SK-N-SH (cell line): ENCODE results near the gene CARS2. TPM values are rescaled to one million over a fixed set of nuclear protein-coding genes. Genes with fewer than 3 reads are reported as not detected.

ENCODE experiments used
- CTCF ChIA-PET: fragments of 300-600, 350-600 bp; formaldehyde crosslinking; extraction: SDS; loops from one replicate; lab custom pipeline; 2021; lab: Yijun Ruan, JAX
- POLR2A ChIA-PET: fragments of 350-600 bp; sonication (Branson Sonifier 250); formaldehyde crosslinking; extraction: SDS; loops from one replicate; lab custom pipeline; 2020; ENCODE audit warnings: antibody characterized with exemption, inconsistent platforms; lab: Yijun Ruan, JAX
- DNase-seq: peaks from one replicate; pipeline ENCODE4 v3.0.0; 2012
- H2AFZ ChIP-seq: fragments of 200-600 bp; sonication (generic); 2 replicates; pipeline ENCODE4 v1.8.1; 2016; ENCODE audit warnings: antibody characterized with exemption, mild to moderate bottlenecking, low read depth
- H3F3A ChIP-seq: fragments of 200-600 bp; sonication (generic); replicated peaks from 2 replicates; pipeline ENCODE3; 2016; ENCODE audit warnings: antibody characterized with exemption, mild to moderate bottlenecking; ENCODE audit not compliant: insufficient read depth
- H3K27ac ChIP-seq, 2 experiments: fragments of 200-500 bp in 1 of 2; fragments of 200-600 bp in 1 of 2; sonication (Bioruptor generic) in 1 of 2; sonication (generic), shearing (Covaris generic) in 1 of 2; 2 replicates each; pipeline versions ENCODE4 v1.5.1 to v1.6.1; 2014 to 2016; ENCODE audit warnings: low read depth in 2 of 2, inconsistent platforms in 1 of 2, low read length in 1 of 2, mild to moderate bottlenecking in 1 of 2, mixed read lengths in 1 of 2
- H3K27me3 ChIP-seq: fragments of 200-600 bp; sonication (generic), shearing (Covaris generic); 2 replicates; pipeline ENCODE4 v1.6.1; 2016; ENCODE audit warnings: mixed run types; ENCODE audit not compliant: insufficient read depth
- H3K36me3 ChIP-seq, 2 experiments: fragments of 200-500 bp in 1 of 2; fragments of 200-600 bp in 1 of 2; sonication (Bioruptor generic) in 1 of 2; sonication (generic) in 1 of 2; replicated peaks in 1 of 2; 2 replicates each; pipeline versions ENCODE3 to v1.5.1; 2014 to 2016; ENCODE audit warnings: low read length in 1 of 2, mild to moderate bottlenecking in 1 of 2; ENCODE audit not compliant: insufficient read depth in 2 of 2, control insufficient read depth in 1 of 2
- H3K4me1 ChIP-seq, 2 experiments: fragments of 200-500 bp in 1 of 2; fragments of 200-600 bp in 1 of 2; sonication (Bioruptor generic) in 1 of 2; sonication (generic), shearing (Covaris generic) in 1 of 2; 2 replicates each; pipeline versions ENCODE4 v1.5.1 to v1.6.1; 2014 to 2016; ENCODE audit warnings: low read depth in 1 of 2, low read length in 1 of 2, mixed run types in 1 of 2; ENCODE audit not compliant: insufficient read depth in 2 of 2, control insufficient read depth in 1 of 2
- H3K4me2 ChIP-seq: fragments of 200-600 bp; sonication (generic), shearing (Covaris generic); 2 replicates; pipeline ENCODE4 v1.6.1; 2017; ENCODE audit warnings: mixed run types
- H3K4me3 ChIP-seq, 2 experiments: fragments of 200-500 bp in 1 of 2; fragments of 200-600 bp in 1 of 2; sonication (Bioruptor generic) in 1 of 2; sonication (generic), shearing (Covaris generic) in 1 of 2; 2 replicates each; pipeline versions ENCODE4 v1.5.1 to v1.8.1; 2014 to 2016; ENCODE audit warnings: low read depth in 2 of 2, inconsistent platforms in 1 of 2, low read length in 1 of 2, mild to moderate bottlenecking in 1 of 2, mixed read lengths in 1 of 2, moderate library complexity in 1 of 2
- H3K79me2 ChIP-seq: fragments of 200-600 bp; sonication (generic); 2 replicates; pipeline ENCODE4 v1.8.1; 2017; ENCODE audit warnings: mild to moderate bottlenecking; ENCODE audit not compliant: insufficient read depth
- H3K9ac ChIP-seq: fragments of 200-600 bp; sonication (generic); 2 replicates; pipeline ENCODE4 v1.6.1; 2017; ENCODE audit warnings: mixed run types
- H3K9me2 ChIP-seq: fragments of 200-600 bp; sonication (generic); 2 replicates; pipeline ENCODE4 v1.6.1; 2017; ENCODE audit warnings: mixed run types
- H3K9me3 ChIP-seq: fragments of 200-600 bp; sonication (generic); 2 replicates; pipeline ENCODE4 v1.6.1; 2017; ENCODE audit warnings: mixed run types, mild to moderate bottlenecking, moderate library complexity
- H4K20me1 ChIP-seq: fragments of 200-600 bp; sonication (generic); 2 replicates; pipeline ENCODE4 v1.6.1; 2017; ENCODE audit warnings: mild to moderate bottlenecking, mixed run types; ENCODE audit not compliant: insufficient read depth
- CTCF ChIP-seq: fragments of 200-600 bp; sonication (generic); IDR thresholded peaks from 2 replicates; pipeline ENCODE4 v1.6.1; 2017; ENCODE audit warnings: antibody characterized with exemption, mild to moderate bottlenecking, moderate library complexity
- ELF1 ChIP-seq: IDR thresholded peaks from 2 replicates; pipeline ENCODE4 v1.4.0; 2012
- EP300 ChIP-seq, 2 experiments: IDR thresholded peaks; 2 replicates each; pipeline versions ENCODE4 v1.4.0 to v1.6.1; 2012; ENCODE audit warnings: borderline replicate concordance in 1 of 2, low read depth in 1 of 2, low read length in 1 of 2
- FOXJ3 ChIP-seq: sonication (generic); formaldehyde crosslinking; IDR thresholded peaks from 2 replicates; pipeline ENCODE4 v1.5.1; 2020; ENCODE audit warnings: mild to moderate bottlenecking, missing genetic modification reagents
- FOXM1 ChIP-seq: IDR thresholded peaks from 2 replicates; pipeline ENCODE4 v1.4.0; 2012; ENCODE audit warnings: low read depth, mild to moderate bottlenecking
- GATA2 ChIP-seq: sonication (generic); formaldehyde crosslinking; IDR thresholded peaks from 2 replicates; pipeline ENCODE4 v1.5.0; 2020; ENCODE audit warnings: mild to moderate bottlenecking, missing genetic modification reagents
- MEF2A ChIP-seq: IDR thresholded peaks from 2 replicates; pipeline ENCODE4 v1.4.0; 2012; ENCODE audit warnings: low read depth, borderline replicate concordance
- NFIC ChIP-seq: IDR thresholded peaks from 2 replicates; pipeline ENCODE4 v1.4.0; 2012; ENCODE audit warnings: borderline replicate concordance
- RCOR1 ChIP-seq: fragments of 150-350 bp; IDR thresholded peaks from 2 replicates; pipeline ENCODE4 v1.6.1; 2017; ENCODE audit warnings: antibody characterized with exemption, low read length
- RFX5 ChIP-seq: IDR thresholded peaks from 2 replicates; pipeline ENCODE4 v1.6.1; 2012; ENCODE audit warnings: mild to moderate bottlenecking, improper control_type of control experiment, low read length
- SIN3A ChIP-seq: IDR thresholded peaks from 2 replicates; pipeline ENCODE4 v1.6.1; 2012; ENCODE audit warnings: low read depth, mild to moderate bottlenecking, low read length, moderate library complexity, borderline replicate concordance
- TCF12 ChIP-seq: IDR thresholded peaks from 2 replicates; pipeline ENCODE4 v1.4.0; 2012
- USF1 ChIP-seq: IDR thresholded peaks from 2 replicates; pipeline ENCODE4 v1.4.0; 2012; ENCODE audit warnings: low read depth, borderline replicate concordance
- USF2 ChIP-seq: fragments of 150-350 bp; IDR thresholded peaks from 2 replicates; pipeline ENCODE4 v1.6.1; 2017; ENCODE audit warnings: antibody characterized with exemption, low read length, low read depth, borderline replicate concordance
- YY1 ChIP-seq: IDR thresholded peaks from 2 replicates; pipeline ENCODE4 v1.4.0; 2012; ENCODE audit warnings: low read depth, mild to moderate bottlenecking
- WGBS: methylation state at CpG from one replicate; pipeline ENCODE4 v1.1.6; 2017; ENCODE audit warnings: low lambda C conversion rate; 5-methylcytosine and 5-hydroxymethylcytosine counted together
- polyA plus RNA-seq, 3 experiments: library from polyadenylated mRNA; depleted of rRNA; stranded (reverse); fragments of >200 nt; gene quantifications; 2 replicates each; pipeline ENCODE4 v1.2.3, GENCODE V29; 2012
- TF ChIP-seq, protein P1 (sequence below): IDR thresholded peaks from 2 replicates; pipeline ENCODE4 v1.6.1; 2012; ENCODE audit warnings: mild to moderate bottlenecking, low read depth, low read length, moderate library complexity
- TF ChIP-seq, protein P2 (sequence below): IDR thresholded peaks from 2 replicates; pipeline ENCODE4 v1.4.0; 2012; ENCODE audit warnings: low read depth, borderline replicate concordance
- TF ChIP-seq, protein P3 (sequence below): IDR thresholded peaks from 2 replicates; pipeline ENCODE4 v1.4.0; 2012; ENCODE audit warnings: low read depth

CARS2 gene
- polyA plus RNA-seq, 1 of the 3 experiments (the other 2 are of a cell fraction): 78.6 TPM

DNA sequence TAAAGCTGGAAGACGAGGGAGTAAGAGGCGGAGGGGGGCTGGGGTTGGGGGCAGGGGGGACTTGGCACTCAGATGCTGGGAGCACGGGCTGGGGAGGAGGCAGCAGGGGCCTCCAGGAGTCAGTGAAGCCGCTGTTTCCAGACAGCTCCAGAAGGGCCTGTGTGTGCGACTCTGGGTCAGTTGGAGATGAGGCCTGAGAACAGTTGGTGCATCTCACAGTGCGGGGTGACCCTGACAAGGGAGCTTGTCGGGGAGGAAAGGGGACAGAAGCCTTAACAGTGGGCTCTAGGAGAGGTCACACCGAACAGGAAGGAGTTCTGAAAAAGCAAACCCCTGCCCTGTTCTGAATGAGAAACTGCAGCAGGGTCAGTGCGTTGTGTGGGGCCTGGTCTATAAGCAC is 79.4 kb downstream of the CARS2 start:
- WGBS: 92% methylated on average over 9 of the region's 9 CpGs
- POLR2A ChIA-PET: no interaction called here

GRCh38 chr13:110625771-110626321 is 80.1 kb downstream of the CARS2 start:
- WGBS: 99% methylated on average over 19 of the region's 19 CpGs
- peaks cover 52% of the 10 kb centered on the region for H4K20me1 ChIP-seq
- CTCF ChIA-PET: interaction anchor here (1.0 kb wide), 1 partner anchor 32 kb away, joined by 3 read pairs; no protein-coding TSS in a partner anchor
- TF ChIP-seq GATA2 (no peak), FOXM1 (no peak), FOXJ3 (CRISPR knock-in tag) (no peak), RFX5 (no peak), CTCF (no peak), EP300 (IDR thresholded peaks at IDR 0.05; ENCODE audit: borderline replicate concordance in 1 of 2, low read depth in 1 of 2, low read length in 1 of 2) (no peak)
- TF ChIP-seq, protein P1, sequence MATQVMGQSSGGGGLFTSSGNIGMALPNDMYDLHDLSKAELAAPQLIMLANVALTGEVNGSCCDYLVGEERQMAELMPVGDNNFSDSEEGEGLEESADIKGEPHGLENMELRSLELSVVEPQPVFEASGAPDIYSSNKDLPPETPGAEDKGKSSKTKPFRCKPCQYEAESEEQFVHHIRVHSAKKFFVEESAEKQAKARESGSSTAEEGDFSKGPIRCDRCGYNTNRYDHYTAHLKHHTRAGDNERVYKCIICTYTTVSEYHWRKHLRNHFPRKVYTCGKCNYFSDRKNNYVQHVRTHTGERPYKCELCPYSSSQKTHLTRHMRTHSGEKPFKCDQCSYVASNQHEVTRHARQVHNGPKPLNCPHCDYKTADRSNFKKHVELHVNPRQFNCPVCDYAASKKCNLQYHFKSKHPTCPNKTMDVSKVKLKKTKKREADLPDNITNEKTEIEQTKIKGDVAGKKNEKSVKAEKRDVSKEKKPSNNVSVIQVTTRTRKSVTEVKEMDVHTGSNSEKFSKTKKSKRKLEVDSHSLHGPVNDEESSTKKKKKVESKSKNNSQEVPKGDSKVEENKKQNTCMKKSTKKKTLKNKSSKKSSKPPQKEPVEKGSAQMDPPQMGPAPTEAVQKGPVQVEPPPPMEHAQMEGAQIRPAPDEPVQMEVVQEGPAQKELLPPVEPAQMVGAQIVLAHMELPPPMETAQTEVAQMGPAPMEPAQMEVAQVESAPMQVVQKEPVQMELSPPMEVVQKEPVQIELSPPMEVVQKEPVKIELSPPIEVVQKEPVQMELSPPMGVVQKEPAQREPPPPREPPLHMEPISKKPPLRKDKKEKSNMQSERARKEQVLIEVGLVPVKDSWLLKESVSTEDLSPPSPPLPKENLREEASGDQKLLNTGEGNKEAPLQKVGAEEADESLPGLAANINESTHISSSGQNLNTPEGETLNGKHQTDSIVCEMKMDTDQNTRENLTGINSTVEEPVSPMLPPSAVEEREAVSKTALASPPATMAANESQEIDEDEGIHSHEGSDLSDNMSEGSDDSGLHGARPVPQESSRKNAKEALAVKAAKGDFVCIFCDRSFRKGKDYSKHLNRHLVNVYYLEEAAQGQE: no peak
- TF ChIP-seq, protein P2, sequence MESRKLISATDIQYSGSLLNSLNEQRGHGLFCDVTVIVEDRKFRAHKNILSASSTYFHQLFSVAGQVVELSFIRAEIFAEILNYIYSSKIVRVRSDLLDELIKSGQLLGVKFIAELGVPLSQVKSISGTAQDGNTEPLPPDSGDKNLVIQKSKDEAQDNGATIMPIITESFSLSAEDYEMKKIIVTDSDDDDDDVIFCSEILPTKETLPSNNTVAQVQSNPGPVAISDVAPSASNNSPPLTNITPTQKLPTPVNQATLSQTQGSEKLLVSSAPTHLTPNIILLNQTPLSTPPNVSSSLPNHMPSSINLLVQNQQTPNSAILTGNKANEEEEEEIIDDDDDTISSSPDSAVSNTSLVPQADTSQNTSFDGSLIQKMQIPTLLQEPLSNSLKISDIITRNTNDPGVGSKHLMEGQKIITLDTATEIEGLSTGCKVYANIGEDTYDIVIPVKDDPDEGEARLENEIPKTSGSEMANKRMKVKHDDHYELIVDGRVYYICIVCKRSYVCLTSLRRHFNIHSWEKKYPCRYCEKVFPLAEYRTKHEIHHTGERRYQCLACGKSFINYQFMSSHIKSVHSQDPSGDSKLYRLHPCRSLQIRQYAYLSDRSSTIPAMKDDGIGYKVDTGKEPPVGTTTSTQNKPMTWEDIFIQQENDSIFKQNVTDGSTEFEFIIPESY: no peak

More for the DNA sequence above, 79.4 kb downstream of the CARS2 start:
- Histone ChIP-seq H3K27ac (peak overlapping the region in 1 of 2 experiments; percentile 7; a peak in 1 of 4 replicates), H3K9ac (no peak overlapping the region), H3K4me3 (no peak overlapping the region), H2AFZ (no peak overlapping the region), H3K4me2 (no peak overlapping the region), H3F3A (peaks cover 3% of the 10 kb centered on the region), H3K36me3 (peaks cover 10 to 38% of the 10 kb centered on the region in 2 experiments), H3K27me3 (no peaks in the 10 kb centered on the region), H3K9me3 (no peaks in the 10 kb centered on the region), H3K9me2 (no peaks in the 10 kb centered on the region), H4K20me1 (peaks cover 46% of the 10 kb centered on the region), H3K79me2 (peaks cover 90% of the 10 kb centered on the region), H3K4me1 (peaks cover 17 to 26% of the 10 kb centered on the region in 2 experiments)
- TF ChIP-seq USF1 (no peak), USF2 (no peak), YY1 (no peak), FOXM1 (no peak), NFIC (no peak), ELF1 (no peak), RCOR1 (no peak), MEF2A (no peak), SIN3A (no peak), TCF12 (no peak)
- TF ChIP-seq, protein P3, sequence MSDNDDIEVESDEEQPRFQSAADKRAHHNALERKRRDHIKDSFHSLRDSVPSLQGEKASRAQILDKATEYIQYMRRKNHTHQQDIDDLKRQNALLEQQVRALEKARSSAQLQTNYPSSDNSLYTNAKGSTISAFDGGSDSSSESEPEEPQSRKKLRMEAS: no peak
- CTCF ChIA-PET: interaction anchor here (0.6 to 1.0 kb wide), 2 partner anchors 9 to 27 kb away, joined by 3 read pairs; no protein-coding TSS in a partner anchor
- DNase-seq: no peak

More at GRCh38 chr13:110625771-110626321, 80.1 kb downstream of the CARS2 start:
- peaks cover 3% of the 10 kb centered on the region for H3F3A ChIP-seq
- peaks cover 10 to 32% of the 10 kb centered on the region in 2 experiments for H3K36me3 ChIP-seq
- H3K79me2 ChIP-seq: peaks cover 90% of the 10 kb centered on the region
- H3K4me3 ChIP-seq: no peak overlapping the region
- no peak overlapping the region for H3K4me2 ChIP-seq
- H3K4me1 ChIP-seq: peaks cover 17 to 26% of the 10 kb centered on the region in 2 experiments
- H3K27ac ChIP-seq: no peak overlapping the region
- H3K9me2 ChIP-seq: no peaks in the 10 kb centered on the region
- no peaks in the 10 kb centered on the region for H3K27me3 ChIP-seq
- no peaks in the 10 kb centered on the region for H3K9me3 ChIP-seq
- DNase-seq: no peak
- H2AFZ ChIP-seq: no peak overlapping the region
- POLR2A ChIA-PET: no interaction called here
- H3K9ac ChIP-seq: no peak overlapping the region
